ENCODE data around the gene MYT1. TPM values are rescaled to one million over a fixed set of nuclear protein-coding genes. Genes with fewer than 3 reads are reported as not detected.
A peak's percentile ranks its signal among the peaks of the same experiment; 100 is the strongest.

The MYT1 gene
- total and polyA plus RNA-seq, 2 of the 13 experiments (the other 11 are each of a cell fraction or from before 2014, with no cell fraction given) = 0.58 to 2.5 TPM

- TF ChIP-seq ZNF354B (CRISPR knock-in tag; IDR thresholded peaks at IDR 0.05) (no peak), ZNF274 (CRISPR knock-in tag; IDR thresholded peaks at IDR 0.05) (peak; percentile 96), MED8 (CRISPR knock-in tag; IDR thresholded peaks at IDR 0.05; ENCODE audit: insufficient replicate concordance) (no peak), ELF1 (CRISPR knock-in tag; IDR thresholded peaks at IDR 0.05) (peak; percentile 83), ZNF264 (CRISPR knock-in tag; IDR thresholded peaks at IDR 0.05) (peak; percentile 95), ARNTL (CRISPR knock-in tag; IDR thresholded peaks at IDR 0.05) (peak; percentile 86), IRF9 (CRISPR knock-in tag; IDR thresholded peaks at IDR 0.05; ENCODE audit: borderline replicate concordance) (peak; percentile 96), EED (CRISPR knock-in tag; IDR thresholded peaks at IDR 0.05) (peak; percentile 78; the same call in 1 of the 2 replicates), ZNF251 (CRISPR knock-in tag; IDR thresholded peaks at IDR 0.05) (no peak), MYNN (CRISPR knock-in tag; IDR thresholded peaks at IDR 0.05; ENCODE audit: low read depth) (peak; percentile 90), XRCC5 (optimal IDR thresholded peaks at IDR 0.05; ENCODE audit: low read length) (peak; percentile 98), PAF1 (CRISPR knock-in tag; IDR thresholded peaks at IDR 0.05) (no peak)
- TF ChIP-seq, protein P1, sequence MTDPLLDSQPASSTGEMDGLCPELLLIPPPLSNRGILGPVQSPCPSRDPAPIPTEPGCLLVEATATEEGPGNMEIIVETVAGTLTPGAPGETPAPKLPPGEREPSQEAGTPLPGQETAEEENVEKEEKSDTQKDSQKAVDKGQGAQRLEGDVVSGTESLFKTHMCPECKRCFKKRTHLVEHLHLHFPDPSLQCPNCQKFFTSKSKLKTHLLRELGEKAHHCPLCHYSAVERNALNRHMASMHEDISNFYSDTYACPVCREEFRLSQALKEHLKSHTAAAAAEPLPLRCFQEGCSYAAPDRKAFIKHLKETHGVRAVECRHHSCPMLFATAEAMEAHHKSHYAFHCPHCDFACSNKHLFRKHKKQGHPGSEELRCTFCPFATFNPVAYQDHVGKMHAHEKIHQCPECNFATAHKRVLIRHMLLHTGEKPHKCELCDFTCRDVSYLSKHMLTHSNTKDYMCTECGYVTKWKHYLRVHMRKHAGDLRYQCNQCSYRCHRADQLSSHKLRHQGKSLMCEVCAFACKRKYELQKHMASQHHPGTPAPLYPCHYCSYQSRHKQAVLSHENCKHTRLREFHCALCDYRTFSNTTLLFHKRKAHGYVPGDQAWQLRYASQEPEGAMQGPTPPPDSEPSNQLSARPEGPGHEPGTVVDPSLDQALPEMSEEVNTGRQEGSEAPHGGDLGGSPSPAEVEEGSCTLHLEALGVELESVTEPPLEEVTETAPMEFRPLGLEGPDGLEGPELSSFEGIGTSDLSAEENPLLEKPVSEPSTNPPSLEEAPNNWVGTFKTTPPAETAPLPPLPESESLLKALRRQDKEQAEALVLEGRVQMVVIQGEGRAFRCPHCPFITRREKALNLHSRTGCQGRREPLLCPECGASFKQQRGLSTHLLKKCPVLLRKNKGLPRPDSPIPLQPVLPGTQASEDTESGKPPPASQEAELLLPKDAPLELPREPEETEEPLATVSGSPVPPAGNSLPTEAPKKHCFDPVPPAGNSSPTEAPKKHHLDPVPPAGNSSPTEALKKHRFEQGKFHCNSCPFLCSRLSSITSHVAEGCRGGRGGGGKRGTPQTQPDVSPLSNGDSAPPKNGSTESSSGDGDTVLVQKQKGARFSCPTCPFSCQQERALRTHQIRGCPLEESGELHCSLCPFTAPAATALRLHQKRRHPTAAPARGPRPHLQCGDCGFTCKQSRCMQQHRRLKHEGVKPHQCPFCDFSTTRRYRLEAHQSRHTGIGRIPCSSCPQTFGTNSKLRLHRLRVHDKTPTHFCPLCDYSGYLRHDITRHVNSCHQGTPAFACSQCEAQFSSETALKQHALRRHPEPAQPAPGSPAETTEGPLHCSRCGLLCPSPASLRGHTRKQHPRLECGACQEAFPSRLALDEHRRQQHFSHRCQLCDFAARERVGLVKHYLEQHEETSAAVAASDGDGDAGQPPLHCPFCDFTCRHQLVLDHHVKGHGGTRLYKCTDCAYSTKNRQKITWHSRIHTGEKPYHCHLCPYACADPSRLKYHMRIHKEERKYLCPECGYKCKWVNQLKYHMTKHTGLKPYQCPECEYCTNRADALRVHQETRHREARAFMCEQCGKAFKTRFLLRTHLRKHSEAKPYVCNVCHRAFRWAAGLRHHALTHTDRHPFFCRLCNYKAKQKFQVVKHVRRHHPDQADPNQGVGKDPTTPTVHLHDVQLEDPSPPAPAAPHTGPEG (CRISPR knock-in tag; IDR thresholded peaks at IDR 0.05) = peak; percentile 93
- TF ChIP-seq, protein P2, sequence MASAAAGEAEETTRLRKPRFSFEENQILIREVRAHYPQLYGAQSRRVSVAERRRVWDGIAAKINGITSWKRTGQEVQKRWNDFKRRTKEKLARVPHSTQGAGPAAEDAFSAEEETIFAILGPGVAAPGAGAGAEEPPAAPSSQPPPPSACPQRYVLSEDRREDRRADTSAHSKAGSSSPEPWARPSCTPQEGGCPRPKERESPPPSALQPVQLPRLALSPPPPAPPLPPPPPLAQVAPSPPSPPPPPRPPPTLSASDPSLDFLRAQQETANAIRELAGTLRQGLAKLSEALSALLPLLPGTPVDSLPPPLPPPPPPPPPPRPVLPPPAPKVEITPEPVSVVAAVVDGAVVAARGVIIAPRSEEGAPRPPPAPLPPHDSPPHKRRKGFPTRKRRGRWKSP (CRISPR knock-in tag; IDR thresholded peaks at IDR 0.05) = peak; percentile 87; the same call in 1 of the 2 replicates
- TF ChIP-seq, protein P3, sequence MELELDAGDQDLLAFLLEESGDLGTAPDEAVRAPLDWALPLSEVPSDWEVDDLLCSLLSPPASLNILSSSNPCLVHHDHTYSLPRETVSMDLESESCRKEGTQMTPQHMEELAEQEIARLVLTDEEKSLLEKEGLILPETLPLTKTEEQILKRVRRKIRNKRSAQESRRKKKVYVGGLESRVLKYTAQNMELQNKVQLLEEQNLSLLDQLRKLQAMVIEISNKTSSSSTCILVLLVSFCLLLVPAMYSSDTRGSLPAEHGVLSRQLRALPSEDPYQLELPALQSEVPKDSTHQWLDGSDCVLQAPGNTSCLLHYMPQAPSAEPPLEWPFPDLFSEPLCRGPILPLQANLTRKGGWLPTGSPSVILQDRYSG (CRISPR knock-in tag; IDR thresholded peaks at IDR 0.05) = peak; percentile 98
- TF ChIP-seq, protein P4, sequence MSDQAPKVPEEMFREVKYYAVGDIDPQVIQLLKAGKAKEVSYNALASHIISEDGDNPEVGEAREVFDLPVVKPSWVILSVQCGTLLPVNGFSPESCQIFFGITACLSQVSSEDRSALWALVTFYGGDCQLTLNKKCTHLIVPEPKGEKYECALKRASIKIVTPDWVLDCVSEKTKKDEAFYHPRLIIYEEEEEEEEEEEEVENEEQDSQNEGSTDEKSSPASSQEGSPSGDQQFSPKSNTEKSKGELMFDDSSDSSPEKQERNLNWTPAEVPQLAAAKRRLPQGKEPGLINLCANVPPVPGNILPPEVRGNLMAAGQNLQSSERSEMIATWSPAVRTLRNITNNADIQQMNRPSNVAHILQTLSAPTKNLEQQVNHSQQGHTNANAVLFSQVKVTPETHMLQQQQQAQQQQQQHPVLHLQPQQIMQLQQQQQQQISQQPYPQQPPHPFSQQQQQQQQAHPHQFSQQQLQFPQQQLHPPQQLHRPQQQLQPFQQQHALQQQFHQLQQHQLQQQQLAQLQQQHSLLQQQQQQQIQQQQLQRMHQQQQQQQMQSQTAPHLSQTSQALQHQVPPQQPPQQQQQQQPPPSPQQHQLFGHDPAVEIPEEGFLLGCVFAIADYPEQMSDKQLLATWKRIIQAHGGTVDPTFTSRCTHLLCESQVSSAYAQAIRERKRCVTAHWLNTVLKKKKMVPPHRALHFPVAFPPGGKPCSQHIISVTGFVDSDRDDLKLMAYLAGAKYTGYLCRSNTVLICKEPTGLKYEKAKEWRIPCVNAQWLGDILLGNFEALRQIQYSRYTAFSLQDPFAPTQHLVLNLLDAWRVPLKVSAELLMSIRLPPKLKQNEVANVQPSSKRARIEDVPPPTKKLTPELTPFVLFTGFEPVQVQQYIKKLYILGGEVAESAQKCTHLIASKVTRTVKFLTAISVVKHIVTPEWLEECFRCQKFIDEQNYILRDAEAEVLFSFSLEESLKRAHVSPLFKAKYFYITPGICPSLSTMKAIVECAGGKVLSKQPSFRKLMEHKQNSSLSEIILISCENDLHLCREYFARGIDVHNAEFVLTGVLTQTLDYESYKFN (CRISPR knock-in tag; conservative IDR thresholded peaks at IDR 0.05) = peak; percentile 54; the same call in 1 of the 2 replicates
These were observed 2.7 kb upstream of the MYT1 start (continued) for GRCh38 chr20:64161356-64162238.

All from HepG2 (cell line).